Endothelial cell of umbilical vein (primary cell): ENCODE data around the gene ST8SIA6. TPM values are rescaled to one million over a fixed set of nuclear protein-coding genes. Genes with fewer than 3 reads are reported as not detected.

Experiments
- BruUV-seq: library from RNA; stranded (reverse); fragments of 400-500 nt; replicated peaks from 2 replicates; lab custom pipeline; 2021; lab: Mats Ljungman, UMichigan
- CTCF ChIA-PET: fragments of 300-600, 350-600 bp; sonication (Branson Sonifier 250); formaldehyde crosslinking; loops from one replicate; lab custom pipeline; 2021; ENCODE audit warnings: antibody characterized with exemption, inconsistent platforms; lab: Charles Lee
- POLR2A ChIA-PET: fragments of 300-600, 350-600 bp; sonication (Branson Sonifier 250); formaldehyde crosslinking; loops from one replicate; lab custom pipeline; 2021; ENCODE audit warnings: antibody characterized with exemption, inconsistent platforms; lab: Charles Lee
- DNase-seq: peaks from one replicate; pipeline ENCODE4 v3.0.0-alpha.2; 2011; ENCODE audit warnings: low read depth, low spot score
- FAIRE-seq: peaks from 2 replicates; lab custom pipeline; 2011; peaks lifted over from hg19 to GRCh38; lab: Jason Lieb, UNC
- H2AFZ ChIP-seq: 2 replicates; pipeline ENCODE4 v1.6.0; 2012; ENCODE audit warnings: low read depth, low read length, control low read depth, inconsistent platforms
- H3K27ac ChIP-seq: 2 replicates; pipeline ENCODE4 v1.5.1; 2011; ENCODE audit warnings: low read depth, mild to moderate bottlenecking, control low read depth, low read length, moderate library complexity; ENCODE audit not compliant: insufficient read depth
- H3K27me3 ChIP-seq, 2 experiments: 2 replicates each; pipeline versions ENCODE4 v1.6.0 to v1.6.1; 2011; ENCODE audit warnings: low read length in 2 of 2, mixed read lengths in 1 of 2; ENCODE audit not compliant: control insufficient read depth in 2 of 2, insufficient read depth in 2 of 2
- H3K36me3 ChIP-seq, 2 experiments: 2 replicates in 1 of 2; 3 replicates in 1 of 2; pipeline ENCODE4 v1.5.1; 2011; ENCODE audit warnings: low read length in 2 of 2, mild to moderate bottlenecking in 1 of 2, moderate library complexity in 1 of 2; ENCODE audit not compliant: control insufficient read depth in 2 of 2, insufficient read depth in 2 of 2; ENCODE audit errors: extremely low read depth in 1 of 2
- H3K4me1 ChIP-seq: 3 replicates; pipeline ENCODE4 v1.5.1; 2011; ENCODE audit warnings: mild to moderate bottlenecking, low read length; ENCODE audit not compliant: control insufficient read depth, insufficient read depth; ENCODE audit errors: extremely low read depth
- H3K4me2 ChIP-seq: 2 replicates; pipeline ENCODE4 v1.6.1; 2011; ENCODE audit warnings: low read length, control low read depth, mixed read lengths; ENCODE audit not compliant: insufficient read depth
- H3K4me3 ChIP-seq, 3 experiments: fragments of 200-600 bp in 1 of 3; sonication (generic), shearing (Covaris generic) in 1 of 3; replicated peaks in 1 of 3; 2 replicates each; pipeline ENCODE4 v1.5.1; 2011 to 2016; ENCODE audit warnings: control low read depth in 3 of 3, low read length in 3 of 3, mild to moderate bottlenecking in 2 of 3, inconsistent platforms in 1 of 3, low read depth in 1 of 3, moderate library complexity in 1 of 3; ENCODE audit not compliant: insufficient read depth in 1 of 3
- H3K79me2 ChIP-seq: 2 replicates; pipeline ENCODE4 v1.6.0; 2012; ENCODE audit warnings: low read length, inconsistent platforms; ENCODE audit not compliant: control insufficient read depth, insufficient read depth
- H3K9ac ChIP-seq: replicated peaks from 2 replicates; pipeline ENCODE3; 2011; ENCODE audit warnings: low read length, control low read depth; ENCODE audit not compliant: insufficient read depth; ENCODE audit errors: extremely low read depth
- H3K9me1 ChIP-seq: replicated peaks from 3 replicates; pipeline ENCODE4 v1.6.0; 2011; ENCODE audit warnings: mild to moderate bottlenecking, low read length; ENCODE audit not compliant: control insufficient read depth, insufficient read depth; ENCODE audit errors: extremely low read depth
- H3K9me3 ChIP-seq: replicated peaks from 2 replicates; pipeline ENCODE4 v1.5.1; 2012; ENCODE audit warnings: low read length, inconsistent platforms; ENCODE audit not compliant: control insufficient read depth, insufficient read depth
- H4K20me1 ChIP-seq: replicated peaks from 2 replicates; pipeline ENCODE3; 2011; ENCODE audit warnings: mild to moderate bottlenecking, low read length; ENCODE audit not compliant: control insufficient read depth, insufficient read depth; ENCODE audit errors: extremely low read depth
- CTCF ChIP-seq, 2 donors: IDR thresholded peaks; 1 replicate in 1 of 2; 2 replicates in 1 of 2; pipeline ENCODE4 v1.5.1; 2011; ENCODE audit warnings: low read length in 2 of 2, mild to moderate bottlenecking in 2 of 2, moderate library complexity in 2 of 2, control low read depth in 1 of 2, inconsistent platforms in 1 of 2, low read depth in 1 of 2; ENCODE audit not compliant: insufficient read depth in 1 of 2; ENCODE audit errors: extremely low read depth in 1 of 2
- EZH2 ChIP-seq: IDR thresholded peaks from 2 replicates; pipeline ENCODE4 v1.6.1; 2012; ENCODE audit warnings: borderline replicate concordance, low read depth, mild to moderate bottlenecking, moderate library complexity, low read length, inconsistent platforms; ENCODE audit not compliant: severe bottlenecking
- FOS ChIP-seq: IDR thresholded peaks from 2 replicates; pipeline ENCODE4 v1.6.1; 2011; ENCODE audit warnings: mild to moderate bottlenecking, low read length, moderate library complexity, borderline replicate concordance; ENCODE audit not compliant: insufficient read depth
- JUN ChIP-seq: IDR thresholded peaks from 2 replicates; pipeline ENCODE4 v1.6.1; 2011; ENCODE audit warnings: borderline replicate concordance, low read depth; ENCODE audit not compliant: insufficient read length, insufficient read depth
- POLR2A ChIP-seq: IDR thresholded peaks from 2 replicates; pipeline ENCODE4 v1.6.1; 2012; ENCODE audit warnings: low read depth, mild to moderate bottlenecking, control low read depth, low read length
- POLR2AphosphoS5 ChIP-seq: IDR thresholded peaks from 2 replicates; pipeline ENCODE4 v1.6.1; 2012; ENCODE audit warnings: low read depth, mild to moderate bottlenecking, control low read depth, low read length, moderate library complexity; ENCODE audit not compliant: insufficient read depth
- dilution Hi-C: fragments of 300-500 bp; cut with MboI; formaldehyde crosslinking; loops from one replicate; pipeline ENCODE4 v1.15.0; 2019; ENCODE audit warnings: low sequenced_read_pairs; ENCODE audit not compliant: extremely low pct_ligation_motif_present
- intact Hi-C: fragments of 100-400 bp; cut with micrococcal nuclease; formaldehyde crosslinking; loops from one replicate; pipeline ENCODE4 v1.10.0; 2022
- polyA plus RNA-seq, 4 experiments: library from polyadenylated mRNA; depleted of rRNA in 3 of 4; stranded (reverse) in 3 of 4; unstranded in 1 of 4; fragments of >200 nt; gene quantifications; 2 replicates each; pipeline versions ENCODE4 v1.2.1 to v1.2.3, GENCODE V29; 2011 to 2012; ENCODE audit warnings: missing spikeins in 1 of 4
- total RNA-seq: library from RNA; stranded (reverse); gene quantifications from 2 replicates; pipeline ENCODE4 v1.2.3, GENCODE V29; 2021

The ST8SIA6 gene
- total and polyA plus RNA-seq, 2 donors (not counting 3 experiments of a cell fraction or from before 2014, with no cell fraction given): 0.40 to 0.51 TPM

DNA sequence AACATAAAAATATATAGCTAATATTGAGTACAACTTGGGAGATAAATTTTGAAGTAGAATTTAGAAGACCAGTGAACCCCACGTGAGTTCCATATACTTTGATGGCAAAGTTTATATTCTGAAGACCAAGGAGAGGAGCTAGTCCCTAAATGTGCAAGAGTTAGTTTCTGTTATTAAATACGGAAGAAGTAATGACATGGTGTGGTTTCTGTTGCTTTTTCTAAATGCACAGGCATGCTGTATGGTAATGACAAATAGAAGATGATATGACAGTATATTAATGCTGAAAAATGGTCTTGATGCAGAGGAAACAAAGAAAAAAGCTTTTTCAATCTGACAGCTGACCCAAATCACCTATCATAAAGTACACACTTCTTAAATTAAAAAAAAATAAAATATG lies 101.8 kb downstream of the ST8SIA6 start:
- Histone ChIP-seq H2AFZ (no peak overlapping the region), H3K79me2 (no peaks in the 10 kb centered on the region), H3K27me3 (no peaks in the 10 kb centered on the region), H3K4me2 (no peak overlapping the region), H3K36me3 (no peaks in the 10 kb centered on the region), H3K4me1 (no peaks in the 10 kb centered on the region), H3K9me3 (no peaks in the 10 kb centered on the region), H3K27ac (no peak overlapping the region), H4K20me1 (no peaks in the 10 kb centered on the region), H3K4me3 (no peak overlapping the region), H3K9me1 (no peaks in the 10 kb centered on the region), H3K9ac (no peak overlapping the region)
- no peak for FAIRE-seq
- dilution Hi-C loops (no loop called here), intact Hi-C loops (no loop called here)
- DNase-seq: no peak
- TF ChIP-seq JUN (no peak), CTCF (IDR thresholded peaks at IDR 0.05; ENCODE audit: extremely low read depth in 1 of 2, insufficient read depth in 1 of 2, low read depth in 1 of 2, low read length in 2 of 2) (no peak), POLR2AphosphoS5 (no peak), EZH2 (no peak)
- ChIA-PET CTCF (interaction anchor here (1.0 to 2.1 kb wide), 2 partner anchors 24 to 37 kb away, joined by 4 to 6 read pairs; no protein-coding TSS in a partner anchor), POLR2A (interaction anchor here (0.6 kb wide), 1 partner anchor 104 kb away, joined by 3 read pairs; no protein-coding TSS in a partner anchor)
- BruUV-seq: no TSS peak

- Histone ChIP-seq H3K4me3 (no peak overlapping the region), H3K36me3 (no peaks in the 10 kb centered on the region), H3K27me3 (no peaks in the 10 kb centered on the region), H4K20me1 (no peaks in the 10 kb centered on the region), H3K9me1 (no peaks in the 10 kb centered on the region), H3K79me2 (no peaks in the 10 kb centered on the region), H3K4me2 (no peak overlapping the region), H3K9me3 (no peaks in the 10 kb centered on the region), H2AFZ (no peak overlapping the region), H3K4me1 (no peaks in the 10 kb centered on the region), H3K9ac (no peak overlapping the region), H3K27ac (no peak overlapping the region)
- TF ChIP-seq FOS (no peak), POLR2A (no peak), EZH2 (no peak)
- FAIRE-seq (no peak), DNase-seq (no peak)
- dilution Hi-C loops: no loop called here
- intact Hi-C loops: no loop called here
- ChIA-PET POLR2A (interaction anchor here (0.6 kb wide), 1 partner anchor 68 kb away, joined by 3 read pairs; no protein-coding TSS in a partner anchor), CTCF (interaction anchor here (1.0 kb wide), 1 partner anchor 39 kb away, joined by 4 read pairs; no protein-coding TSS in a partner anchor)
- no TSS peak for BruUV-seq
Observed at GRCh38 chr10:17351506-17351905, 102.9 kb downstream of the ST8SIA6 start.
